Measurements from ENCODE around the gene ELP5. TPM values are rescaled to one million over a fixed set of nuclear protein-coding genes. Genes with fewer than 3 reads are reported as not detected.

Gene ELP5
- total RNA-seq, 1 experiment from 2014 or later: 49.6 TPM

GRCh38 chr17:7263801-7264078, 11.7 kb downstream of the ELP5 start:
- no peak overlapping the region for H2AFZ ChIP-seq (ENCODE audit: low read length)
- no peak overlapping the region for H2BK12ac ChIP-seq (ENCODE audit: insufficient read length, low read depth, low read length)
- no peak overlapping the region for H2AK5ac ChIP-seq (ENCODE audit: insufficient read length, low read length)
- no peak overlapping the region for H3K27ac ChIP-seq (ENCODE audit: insufficient read length, low read depth, low read length)
- no peak for DNase-seq
- H3K27me3 ChIP-seq (ENCODE audit: insufficient read depth, low read length): no peaks in the 10 kb centered on the region
- no peak overlapping the region for H2BK15ac ChIP-seq (ENCODE audit: low read depth, low read length)
- H4K20me1 ChIP-seq (ENCODE audit: control insufficient read depth, insufficient read depth, insufficient read length): no peaks in the 10 kb centered on the region
- peaks cover 0 to 20% (median 20%) of the 10 kb centered on the region in 3 experiments; a peak in 6 of 7 replicates for H3K36me3 Mint-ChIP-seq (ENCODE audit: insufficient read depth in 1 of 3, low read depth in 3 of 3)
- H4K91ac ChIP-seq (ENCODE audit: insufficient read length, low read depth, low read length): no peak overlapping the region
- peak overlapping the region; percentile 86 to 93 for H3K4me3 Mint-ChIP-seq
- no peak overlapping the region for H2BK120ac ChIP-seq (ENCODE audit: low read depth, low read length, poor library complexity, severe bottlenecking)
- no peak overlapping the region for H3T11ph ChIP-seq (ENCODE audit: low read length)
- TF ChIP-seq CTCF (conservative IDR thresholded peaks at IDR 0.05): no peak
- H3K79me2 ChIP-seq (ENCODE audit: insufficient read depth, low read length): peaks cover 7% of the 10 kb centered on the region; the same call in 1 of the 2 replicates
- no peak overlapping the region for H3K23ac ChIP-seq (ENCODE audit: insufficient read length, low read depth, low read length)
- no peak overlapping the region for H3K18ac ChIP-seq (ENCODE audit: insufficient read length, low read depth, low read length)
- no peak overlapping the region for H2BK5ac ChIP-seq (ENCODE audit: insufficient read length, low read length)
- WGBS (ENCODE audit: extremely low coverage, insufficient read length, low lambda C conversion rate): no CpG with 5 or more reads among the region's 4 CpGs
- H3K9me3 ChIP-seq (ENCODE audit: control insufficient read depth, low read depth, low read length): no peaks in the 10 kb centered on the region
- no peak overlapping the region for H3K56ac ChIP-seq (ENCODE audit: insufficient read length, low read depth, low read length)
- H4K5ac ChIP-seq (ENCODE audit: insufficient read length, low read depth, low read length): no peak overlapping the region
- H4K8ac ChIP-seq (replicated peaks; ENCODE audit: insufficient read length, low read depth, low read length): no peak overlapping the region
- no peak overlapping the region for H3K4ac ChIP-seq (ENCODE audit: low read depth, low read length)
- H3K27ac Mint-ChIP-seq: peak overlapping the region in 1 of 3 experiments; percentile 62; a peak in 3 of 7 replicates
- H3K9me3 Mint-ChIP-seq: peaks cover 0 to 4% of the 10 kb centered on the region in 2 experiments; a peak in 1 of 5 replicates
- H3K9ac ChIP-seq (ENCODE audit: extremely low read depth, insufficient read length, low read length): no peak overlapping the region
- H3K27me3 Mint-ChIP-seq (ENCODE audit: low read depth): peaks cover 2% of the 10 kb centered on the region; the same call in 1 of the 2 replicates
- H3K14ac ChIP-seq (ENCODE audit: insufficient read depth, low read length): no peak overlapping the region
- peaks cover 25% of the 10 kb centered on the region for H3K23me2 ChIP-seq (ENCODE audit: insufficient read length, low read depth, low read length, poor library complexity, severe bottlenecking)
- H3K4me1 ChIP-seq (ENCODE audit: insufficient read depth, low read length): peaks cover 4% of the 10 kb centered on the region; the same call in 1 of the 2 replicates
- peaks cover 32 to 48% of the 10 kb centered on the region in 2 experiments for H3K4me1 Mint-ChIP-seq
- peak overlapping the region; percentile 76 for H3K4me2 ChIP-seq (ENCODE audit: insufficient read depth, insufficient read length, low read length)
- H3K79me1 ChIP-seq (ENCODE audit: insufficient read depth, low read depth, low read length, poor library complexity, severe bottlenecking): no peaks in the 10 kb centered on the region
- H2BK20ac ChIP-seq (ENCODE audit: low read depth, low read length, poor library complexity, severe bottlenecking): no peak overlapping the region
